ENCODE data around the gene ZCWPW2. TPM values are rescaled to one million over a fixed set of nuclear protein-coding genes. Genes with fewer than 3 reads are reported as not detected.

The ZCWPW2 gene
- total and polyA plus RNA-seq, 9 of the 15 experiments (the other 6 are each of a cell fraction or from before 2014, with no cell fraction given), result 0.10 to 0.77 (median 0.44) TPM

DNA sequence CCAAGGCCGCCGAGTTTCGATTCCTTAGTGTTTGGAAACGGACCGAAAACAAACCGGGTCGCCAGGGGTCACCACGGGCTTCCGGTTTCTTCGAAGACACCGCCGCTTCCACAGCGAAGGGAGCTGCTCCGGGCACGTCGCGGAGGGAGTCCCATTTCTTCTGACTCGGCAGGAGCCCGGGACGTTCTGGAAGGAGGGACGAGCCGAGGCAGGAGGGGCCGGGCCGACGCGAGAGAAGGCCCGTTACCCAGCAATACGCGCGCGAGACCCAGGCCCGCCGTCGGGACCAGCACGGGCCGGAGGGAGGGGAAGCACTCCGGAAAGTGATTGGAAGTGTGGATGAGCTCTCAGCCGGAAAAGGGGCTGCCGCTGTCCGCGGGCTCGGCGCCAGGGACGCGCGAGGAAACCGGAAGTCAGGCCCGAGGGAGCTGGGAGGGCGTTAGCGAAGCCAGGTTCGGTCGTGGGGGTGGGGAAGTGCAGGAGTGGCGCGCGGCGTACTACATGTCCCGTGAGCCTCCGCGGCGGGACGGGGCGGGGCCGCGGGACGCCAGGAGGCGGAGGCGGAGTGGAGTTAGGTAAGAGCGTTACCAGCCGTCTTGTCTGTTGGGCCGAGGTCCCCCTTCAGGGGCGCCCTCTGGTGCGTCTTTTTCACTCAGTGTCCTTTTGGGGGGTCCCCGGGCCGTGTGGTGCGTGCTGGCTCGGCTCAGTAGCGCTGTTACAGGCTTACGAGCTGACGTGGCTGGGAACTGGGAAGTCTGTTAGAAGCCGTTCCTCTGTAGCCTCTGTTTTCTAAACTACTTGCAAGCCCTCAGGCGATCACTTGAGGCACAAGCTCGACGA, at the start of gene ZCWPW2, which contains the start of gene AZI2 (continued):
- TF ChIP-seq, protein P1, sequence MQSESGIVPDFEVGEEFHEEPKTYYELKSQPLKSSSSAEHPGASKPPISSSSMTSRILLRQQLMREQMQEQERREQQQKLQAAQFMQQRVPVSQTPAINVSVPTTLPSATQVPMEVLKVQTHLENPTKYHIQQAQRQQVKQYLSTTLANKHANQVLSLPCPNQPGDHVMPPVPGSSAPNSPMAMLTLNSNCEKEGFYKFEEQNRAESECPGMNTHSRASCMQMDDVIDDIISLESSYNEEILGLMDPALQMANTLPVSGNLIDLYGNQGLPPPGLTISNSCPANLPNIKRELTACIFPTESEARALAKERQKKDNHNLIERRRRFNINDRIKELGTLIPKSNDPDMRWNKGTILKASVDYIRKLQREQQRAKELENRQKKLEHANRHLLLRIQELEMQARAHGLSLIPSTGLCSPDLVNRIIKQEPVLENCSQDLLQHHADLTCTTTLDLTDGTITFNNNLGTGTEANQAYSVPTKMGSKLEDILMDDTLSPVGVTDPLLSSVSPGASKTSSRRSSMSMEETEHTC (IDR thresholded peaks at IDR 0.05), result no peak
- no peak for TF ChIP-seq ZC3H4 (CRISPR knock-in tag; IDR thresholded peaks at IDR 0.05; ENCODE audit: borderline replicate concordance)
- no peak for TF ChIP-seq ZNF253 (CRISPR knock-in tag; conservative IDR thresholded peaks at IDR 0.05)
- no peak for TF ChIP-seq ZNF134 (CRISPR knock-in tag; conservative IDR thresholded peaks at IDR 0.05)
- 0 out of 2 replicates have a peak, but pooled peaks have one; percentile 19 for TF ChIP-seq ESRRA (IDR thresholded peaks at IDR 0.05; ENCODE audit: borderline replicate concordance, low read depth)
- TF ChIP-seq, protein P2, sequence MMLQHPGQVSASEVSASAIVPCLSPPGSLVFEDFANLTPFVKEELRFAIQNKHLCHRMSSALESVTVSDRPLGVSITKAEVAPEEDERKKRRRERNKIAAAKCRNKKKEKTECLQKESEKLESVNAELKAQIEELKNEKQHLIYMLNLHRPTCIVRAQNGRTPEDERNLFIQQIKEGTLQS (IDR thresholded peaks at IDR 0.05), result no peak
- TF ChIP-seq, protein P2 (CRISPR knock-in tag; conservative IDR thresholded peaks at IDR 0.05), result no peak
- peak; percentile 86 for TF ChIP-seq CEBPB (tag; IDR thresholded peaks at IDR 0.05)
- TF ChIP-seq POLR2AphosphoS2 (IDR thresholded peaks at IDR 0.05; ENCODE audit: low read length), result no peak
- TF ChIP-seq, protein P3, sequence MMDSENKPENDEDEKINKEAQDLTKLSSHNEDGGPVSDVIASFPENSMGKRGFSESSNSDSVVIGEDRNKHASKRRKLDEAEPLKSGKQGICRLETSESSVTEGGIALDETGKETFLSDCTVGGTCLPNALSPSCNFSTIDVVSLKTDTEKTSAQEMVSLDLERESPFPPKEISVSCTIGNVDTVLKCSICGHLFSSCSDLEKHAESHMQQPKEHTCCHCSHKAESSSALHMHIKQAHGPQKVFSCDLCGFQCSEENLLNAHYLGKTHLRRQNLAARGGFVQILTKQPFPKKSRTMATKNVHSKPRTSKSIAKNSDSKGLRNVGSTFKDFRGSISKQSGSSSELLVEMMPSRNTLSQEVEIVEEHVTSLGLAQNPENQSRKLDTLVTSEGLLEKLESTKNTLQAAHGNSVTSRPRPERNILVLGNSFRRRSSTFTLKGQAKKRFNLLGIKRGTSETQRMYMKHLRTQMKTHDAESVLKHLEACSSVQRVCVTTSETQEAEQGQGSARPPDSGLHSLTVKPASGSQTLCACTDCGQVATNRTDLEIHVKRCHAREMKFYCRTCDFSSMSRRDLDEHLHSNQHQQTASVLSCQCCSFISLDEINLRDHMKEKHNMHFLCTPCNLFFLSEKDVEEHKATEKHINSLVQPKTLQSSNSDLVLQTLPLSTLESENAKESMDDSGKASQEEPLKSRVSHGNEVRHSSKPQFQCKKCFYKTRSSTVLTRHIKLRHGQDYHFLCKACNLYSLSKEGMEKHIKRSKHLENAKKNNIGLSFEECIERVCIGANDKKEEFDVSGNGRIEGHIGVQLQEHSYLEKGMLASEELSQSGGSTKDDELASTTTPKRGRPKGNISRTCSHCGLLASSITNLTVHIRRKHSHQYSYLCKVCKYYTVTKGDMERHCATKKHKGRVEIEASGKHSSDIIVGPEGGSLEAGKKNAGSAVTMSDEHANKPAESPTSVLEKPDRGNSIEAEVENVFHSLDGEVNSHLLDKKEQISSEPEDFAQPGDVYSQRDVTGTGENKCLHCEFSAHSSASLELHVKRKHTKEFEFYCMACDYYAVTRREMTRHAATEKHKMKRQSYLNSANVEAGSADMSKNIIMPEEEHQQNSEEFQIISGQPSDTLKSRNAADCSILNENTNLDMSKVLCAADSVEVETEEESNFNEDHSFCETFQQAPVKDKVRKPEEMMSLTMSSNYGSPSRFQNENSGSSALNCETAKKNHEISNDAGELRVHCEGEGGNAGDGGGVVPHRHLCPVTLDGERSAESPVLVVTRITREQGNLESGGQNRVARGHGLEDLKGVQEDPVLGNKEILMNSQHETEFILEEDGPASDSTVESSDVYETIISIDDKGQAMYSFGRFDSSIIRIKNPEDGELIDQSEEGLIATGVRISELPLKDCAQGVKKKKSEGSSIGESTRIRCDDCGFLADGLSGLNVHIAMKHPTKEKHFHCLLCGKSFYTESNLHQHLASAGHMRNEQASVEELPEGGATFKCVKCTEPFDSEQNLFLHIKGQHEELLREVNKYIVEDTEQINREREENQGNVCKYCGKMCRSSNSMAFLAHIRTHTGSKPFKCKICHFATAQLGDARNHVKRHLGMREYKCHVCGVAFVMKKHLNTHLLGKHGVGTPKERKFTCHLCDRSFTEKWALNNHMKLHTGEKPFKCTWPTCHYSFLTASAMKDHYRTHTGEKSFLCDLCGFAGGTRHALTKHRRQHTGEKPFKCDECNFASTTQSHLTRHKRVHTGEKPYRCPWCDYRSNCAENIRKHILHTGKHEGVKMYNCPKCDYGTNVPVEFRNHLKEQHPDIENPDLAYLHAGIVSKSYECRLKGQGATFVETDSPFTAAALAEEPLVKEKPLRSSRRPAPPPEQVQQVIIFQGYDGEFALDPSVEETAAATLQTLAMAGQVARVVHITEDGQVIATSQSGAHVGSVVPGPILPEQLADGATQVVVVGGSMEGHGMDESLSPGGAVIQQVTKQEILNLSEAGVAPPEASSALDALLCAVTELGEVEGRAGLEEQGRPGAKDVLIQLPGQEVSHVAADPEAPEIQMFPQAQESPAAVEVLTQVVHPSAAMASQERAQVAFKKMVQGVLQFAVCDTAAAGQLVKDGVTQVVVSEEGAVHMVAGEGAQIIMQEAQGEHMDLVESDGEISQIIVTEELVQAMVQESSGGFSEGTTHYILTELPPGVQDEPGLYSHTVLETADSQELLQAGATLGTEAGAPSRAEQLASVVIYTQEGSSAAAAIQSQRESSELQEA (IDR thresholded peaks at IDR 0.05; ENCODE audit: low read depth), result no peak
- TF ChIP-seq THRAP3 (IDR thresholded peaks at IDR 0.05; ENCODE audit: borderline replicate concordance), result no peak
- TF ChIP-seq, protein P4, sequence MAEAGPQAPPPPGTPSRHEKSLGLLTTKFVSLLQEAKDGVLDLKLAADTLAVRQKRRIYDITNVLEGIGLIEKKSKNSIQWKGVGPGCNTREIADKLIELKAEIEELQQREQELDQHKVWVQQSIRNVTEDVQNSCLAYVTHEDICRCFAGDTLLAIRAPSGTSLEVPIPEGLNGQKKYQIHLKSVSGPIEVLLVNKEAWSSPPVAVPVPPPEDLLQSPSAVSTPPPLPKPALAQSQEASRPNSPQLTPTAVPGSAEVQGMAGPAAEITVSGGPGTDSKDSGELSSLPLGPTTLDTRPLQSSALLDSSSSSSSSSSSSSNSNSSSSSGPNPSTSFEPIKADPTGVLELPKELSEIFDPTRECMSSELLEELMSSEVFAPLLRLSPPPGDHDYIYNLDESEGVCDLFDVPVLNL (CRISPR knock-in tag; IDR thresholded peaks at IDR 0.05; ENCODE audit: low read depth), result peak; percentile 25; the same call in 1 of the 2 replicates
- TF ChIP-seq, protein P5, sequence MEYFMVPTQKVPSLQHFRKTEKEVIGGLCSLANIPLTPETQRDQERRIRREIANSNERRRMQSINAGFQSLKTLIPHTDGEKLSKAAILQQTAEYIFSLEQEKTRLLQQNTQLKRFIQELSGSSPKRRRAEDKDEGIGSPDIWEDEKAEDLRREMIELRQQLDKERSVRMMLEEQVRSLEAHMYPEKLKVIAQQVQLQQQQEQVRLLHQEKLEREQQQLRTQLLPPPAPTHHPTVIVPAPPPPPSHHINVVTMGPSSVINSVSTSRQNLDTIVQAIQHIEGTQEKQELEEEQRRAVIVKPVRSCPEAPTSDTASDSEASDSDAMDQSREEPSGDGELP (CRISPR knock-in tag; IDR thresholded peaks at IDR 0.05; ENCODE audit: borderline replicate concordance), result peak; percentile 73; the same call in 1 of the 2 replicates
- no peak for TF ChIP-seq SP2 (IDR thresholded peaks at IDR 0.05; ENCODE audit: extremely low read depth, low read depth, low read length, poor library complexity, severe bottlenecking)
